ENCODE data around the gene ABCB11. TPM values are rescaled to one million over a fixed set of nuclear protein-coding genes. Genes with fewer than 3 reads are reported as not detected.

Gene ABCB11
- total RNA-seq, 1 experiment from 2014 or later, result 1.3 TPM

- H3K9me3 Mint-ChIP-seq (ENCODE audit: low read depth, unreplicated experiment), result peaks cover 2% of the 10 kb centered on the region
- H3K27ac Mint-ChIP-seq (ENCODE audit: unreplicated experiment), result peak overlapping the region; percentile 68
- H3K36me3 Mint-ChIP-seq (ENCODE audit: insufficient read depth, unreplicated experiment), result no peaks in the 10 kb centered on the region
- TF ChIP-seq CTCF (IDR thresholded peaks at IDR 0.05; ENCODE audit: unreplicated experiment), result no peak
- DNase-seq, result no peak
- H3K4me1 Mint-ChIP-seq (ENCODE audit: low read depth, unreplicated experiment), result peaks cover 40% of the 10 kb centered on the region
- BruUV-seq (replicated peaks), result no TSS peak
- H3K27me3 Mint-ChIP-seq (ENCODE audit: unreplicated experiment), result no peaks in the 10 kb centered on the region
- H3K4me3 Mint-ChIP-seq (ENCODE audit: low read depth, unreplicated experiment), result no peak overlapping the region
- CTCF ChIA-PET, result interaction anchor here (1.0 kb wide), 1 partner anchor 52 kb away, joined by 3 read pairs; no protein-coding TSS in a partner anchor
- intact Hi-C loops (cut with micrococcal nuclease; ENCODE audit: unreplicated experiment), result loop anchor here (5.0 kb wide), 2 partner anchors 145 to 260 kb away; no protein-coding TSS in a partner anchor
These were observed 68.5 kb downstream of the ABCB11 start for GRCh38 chr2:168962636-168963035.

DNA sequence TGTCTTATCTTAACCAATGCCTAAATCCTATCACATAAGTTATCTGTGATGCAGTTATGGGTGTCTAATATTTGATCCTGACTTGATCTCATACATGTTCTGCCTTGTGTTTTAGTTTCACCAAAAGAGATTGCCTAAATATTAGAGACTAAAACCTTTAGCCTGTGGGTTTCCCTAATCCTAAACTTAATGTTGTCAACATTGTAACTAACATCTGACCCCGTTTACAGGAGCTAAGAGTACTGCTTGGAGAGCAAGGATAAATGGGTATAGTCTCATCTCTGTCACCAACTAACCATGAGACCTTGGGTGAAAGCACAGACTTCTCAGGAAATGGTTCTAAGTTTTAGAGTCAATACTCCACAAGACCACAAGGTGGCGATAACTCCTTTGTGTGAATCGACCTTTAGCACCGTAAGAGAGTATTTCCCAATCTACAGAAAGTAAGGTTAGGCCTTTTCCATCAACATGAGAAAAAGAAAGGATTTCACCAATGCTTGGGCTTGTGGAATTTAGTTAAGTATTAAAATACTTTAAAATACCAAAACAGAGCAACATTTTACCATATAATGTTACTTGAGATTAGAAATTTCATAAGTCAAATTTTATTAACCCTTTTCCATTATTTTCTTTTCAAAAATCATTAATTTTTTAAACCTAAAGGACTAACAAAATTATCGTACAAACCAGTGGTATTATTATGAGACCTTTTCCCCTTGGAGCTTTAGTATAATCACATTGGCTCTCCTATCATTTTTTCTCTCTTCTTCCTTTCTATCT, 69.5 kb downstream of the ABCB11 start:
- BruUV-seq (replicated peaks), result no TSS peak
- intact Hi-C loops (cut with micrococcal nuclease; ENCODE audit: unreplicated experiment), result loop anchor here (1.0 to 5.0 kb wide), 8 partner anchors 41 to 261 kb away; no protein-coding TSS in a partner anchor
- no peaks in the 10 kb centered on the region for H3K27me3 Mint-ChIP-seq (ENCODE audit: unreplicated experiment)
- H3K9me3 Mint-ChIP-seq (ENCODE audit: low read depth, unreplicated experiment), result peaks cover 2% of the 10 kb centered on the region
- CTCF ChIA-PET, result interaction anchor here (1.0 kb wide), 2 partner anchors 53 to 170 kb away, joined by 3 read pairs; no protein-coding TSS in a partner anchor
- H3K4me3 Mint-ChIP-seq (ENCODE audit: low read depth, unreplicated experiment), result no peak overlapping the region
- peaks cover 40% of the 10 kb centered on the region for H3K4me1 Mint-ChIP-seq (ENCODE audit: low read depth, unreplicated experiment)
- peak; percentile 96 for TF ChIP-seq CTCF (IDR thresholded peaks at IDR 0.05; ENCODE audit: unreplicated experiment)
- H3K27ac Mint-ChIP-seq (ENCODE audit: unreplicated experiment), result peak overlapping the region; percentile 71
- peak; percentile 77 for DNase-seq
- H3K36me3 Mint-ChIP-seq (ENCODE audit: insufficient read depth, unreplicated experiment), result no peaks in the 10 kb centered on the region

GRCh38 chr2:168956392-168956791, 74.7 kb downstream of the ABCB11 start:
- no peak for TF ChIP-seq CTCF (IDR thresholded peaks at IDR 0.05; ENCODE audit: unreplicated experiment)
- intact Hi-C loops (cut with micrococcal nuclease; ENCODE audit: unreplicated experiment), result no loop called here
- no TSS peak for BruUV-seq (replicated peaks)

GRCh38 chr2:168955321-168955720, 75.8 kb downstream of the ABCB11 start:
- no peak for DNase-seq
- no peaks in the 10 kb centered on the region for H3K27me3 Mint-ChIP-seq (ENCODE audit: unreplicated experiment)
- H3K9me3 Mint-ChIP-seq (ENCODE audit: low read depth, unreplicated experiment), result peaks cover 32% of the 10 kb centered on the region
- no peaks in the 10 kb centered on the region for H3K4me1 Mint-ChIP-seq (ENCODE audit: low read depth, unreplicated experiment)
- no TSS peak for BruUV-seq (replicated peaks)
- no peak for TF ChIP-seq CTCF (IDR thresholded peaks at IDR 0.05; ENCODE audit: unreplicated experiment)
- CTCF ChIA-PET, result no interaction called here
- intact Hi-C loops (cut with micrococcal nuclease; ENCODE audit: unreplicated experiment), result no loop called here
- no peak overlapping the region for H3K4me3 Mint-ChIP-seq (ENCODE audit: low read depth, unreplicated experiment)
- no peaks in the 10 kb centered on the region for H3K36me3 Mint-ChIP-seq (ENCODE audit: insufficient read depth, unreplicated experiment)
- H3K27ac Mint-ChIP-seq (ENCODE audit: unreplicated experiment), result no peak overlapping the region

More at GRCh38 chr2:168956392-168956791, 74.7 kb downstream of the ABCB11 start:
- H3K9me3 Mint-ChIP-seq (ENCODE audit: low read depth, unreplicated experiment), result peaks cover 27% of the 10 kb centered on the region
- DNase-seq, result no peak
- H3K27me3 Mint-ChIP-seq (ENCODE audit: unreplicated experiment), result no peaks in the 10 kb centered on the region
- CTCF ChIA-PET, result no interaction called here
- H3K4me1 Mint-ChIP-seq (ENCODE audit: low read depth, unreplicated experiment), result peaks cover 3% of the 10 kb centered on the region
- no peaks in the 10 kb centered on the region for H3K36me3 Mint-ChIP-seq (ENCODE audit: insufficient read depth, unreplicated experiment)
- no peak overlapping the region for H3K4me3 Mint-ChIP-seq (ENCODE audit: low read depth, unreplicated experiment)
- H3K27ac Mint-ChIP-seq (ENCODE audit: unreplicated experiment), result no peak overlapping the region
